EL (cell line): Measurements from ENCODE around the gene EYA2.
A peak's percentile ranks its signal among the peaks of the same experiment; 100 is the strongest.

ENCODE experiments used
- DNase-seq: peaks from one replicate; pipeline ENCODE4 v3.0.0-alpha.2; 2016

EYA2 gene

DNA sequence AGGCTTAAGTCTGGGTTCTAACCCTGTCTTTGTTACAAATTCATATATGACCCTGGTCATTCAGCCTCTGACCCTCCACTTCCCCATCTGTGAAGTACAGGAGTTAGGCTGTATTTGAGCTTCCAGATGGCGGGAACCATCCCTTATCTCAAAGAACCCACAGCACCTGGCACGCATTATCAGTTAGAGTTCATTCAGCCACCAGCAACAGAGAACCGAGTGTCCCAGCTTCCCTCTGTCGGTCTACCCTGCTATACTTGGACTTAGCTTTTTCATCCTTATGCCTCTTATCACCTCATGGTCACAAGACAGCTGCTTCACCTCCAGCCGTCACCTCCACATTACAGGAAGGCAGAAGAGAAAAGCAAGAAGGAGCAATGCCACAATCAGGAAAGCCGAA is 147.8 kb downstream of the EYA2 start:
- DNase-seq = no peak

DNA sequence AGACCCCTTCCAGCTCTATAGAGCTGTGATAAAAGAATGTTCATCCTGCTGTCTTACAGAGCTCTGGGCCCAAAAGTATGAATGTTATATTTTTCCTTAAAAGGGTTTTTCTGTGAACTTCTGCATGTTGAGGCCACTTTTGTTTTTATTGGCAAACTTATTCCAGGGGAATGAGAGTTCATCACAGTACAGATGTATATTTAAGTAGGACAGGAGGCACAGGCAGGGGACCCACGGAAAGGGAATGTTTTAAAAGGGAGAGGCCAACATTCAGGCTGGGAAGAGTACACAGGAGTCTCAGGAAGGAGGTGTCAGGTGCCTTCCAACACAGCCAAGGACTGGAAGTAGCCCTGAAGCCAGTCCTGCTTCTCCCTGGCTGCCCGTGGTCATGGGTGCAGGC is 148.4 kb downstream of the EYA2 start:
- DNase-seq = no peak

DNA sequence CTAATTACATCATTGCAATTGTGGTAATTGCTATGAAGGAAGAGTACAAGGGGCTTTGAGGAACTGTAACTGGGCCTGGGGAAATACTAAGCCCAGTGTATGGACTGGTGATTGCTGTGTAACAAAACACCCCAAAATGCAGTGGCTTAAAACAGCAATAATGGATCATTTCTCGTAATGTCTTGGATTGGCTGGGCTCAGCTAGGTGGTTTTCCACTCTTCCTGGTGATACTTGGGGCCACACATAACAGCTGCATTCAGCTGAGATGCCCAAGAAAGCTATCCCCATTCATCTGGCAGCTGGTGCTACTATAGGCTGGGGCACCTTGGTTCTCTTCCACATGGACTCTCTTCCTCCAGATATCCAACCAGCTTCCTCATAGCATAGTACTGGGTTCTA is 150.3 kb downstream of the EYA2 start:
- DNase-seq = no peak

DNA sequence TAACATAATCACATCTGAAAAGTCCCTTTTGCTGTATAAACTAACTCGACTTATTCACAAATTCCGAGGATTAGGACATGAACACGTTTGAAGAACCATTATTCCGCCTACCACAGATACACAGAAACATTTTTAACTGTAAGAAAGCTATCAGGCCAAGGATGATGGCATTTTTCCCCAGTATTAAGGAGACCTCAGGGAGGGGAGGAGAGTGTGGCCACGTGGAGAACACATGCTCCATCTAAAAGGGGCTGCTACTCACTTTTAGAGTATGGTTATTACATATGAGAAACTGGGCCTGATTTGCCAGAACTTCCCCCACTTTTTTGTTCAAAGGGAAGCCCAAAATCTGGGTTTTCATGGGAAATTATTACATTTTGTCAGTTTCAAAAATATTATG is 153.4 kb downstream of the EYA2 start:
- no peak for DNase-seq

DNA sequence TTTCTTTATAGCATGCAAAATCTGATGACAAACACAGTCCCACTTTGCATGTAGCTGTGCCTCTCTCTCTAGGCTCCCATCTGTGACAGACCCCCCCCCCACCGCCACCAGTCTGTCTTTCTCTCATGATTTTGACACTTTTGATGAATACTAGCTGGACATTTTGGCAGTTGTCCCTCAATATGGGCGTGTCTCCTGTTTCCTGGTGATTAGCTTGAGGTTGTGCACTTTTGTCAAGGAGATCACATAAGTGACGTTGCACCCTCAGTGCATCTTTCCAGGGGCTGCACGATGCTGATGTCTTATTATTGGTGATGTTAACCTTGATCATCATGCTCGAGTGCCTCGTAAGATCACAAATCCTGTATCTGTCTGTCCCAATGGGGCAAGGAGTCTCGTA is 155.1 kb downstream of the EYA2 start:
- DNase-seq = no peak

DNA sequence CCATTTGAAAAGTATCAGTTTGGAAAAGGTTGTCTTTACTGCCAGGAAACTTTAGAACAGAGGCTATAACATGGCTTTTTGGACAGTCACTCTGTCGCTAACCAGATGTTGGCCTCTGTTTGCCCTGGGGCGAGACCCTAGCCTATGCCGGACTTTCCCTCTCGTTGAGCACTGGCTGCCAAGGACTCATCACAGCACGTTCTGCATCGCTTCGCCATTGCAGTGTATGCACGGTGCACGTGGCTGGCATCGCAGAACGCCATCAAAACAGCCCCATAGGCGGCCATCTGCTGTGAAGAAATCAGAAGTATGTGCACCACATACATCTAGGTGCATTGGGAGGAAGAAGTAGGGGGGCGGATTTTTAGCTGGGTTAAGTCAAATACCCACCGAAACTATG is 156.4 kb downstream of the EYA2 start:
- DNase-seq = no peak

DNA sequence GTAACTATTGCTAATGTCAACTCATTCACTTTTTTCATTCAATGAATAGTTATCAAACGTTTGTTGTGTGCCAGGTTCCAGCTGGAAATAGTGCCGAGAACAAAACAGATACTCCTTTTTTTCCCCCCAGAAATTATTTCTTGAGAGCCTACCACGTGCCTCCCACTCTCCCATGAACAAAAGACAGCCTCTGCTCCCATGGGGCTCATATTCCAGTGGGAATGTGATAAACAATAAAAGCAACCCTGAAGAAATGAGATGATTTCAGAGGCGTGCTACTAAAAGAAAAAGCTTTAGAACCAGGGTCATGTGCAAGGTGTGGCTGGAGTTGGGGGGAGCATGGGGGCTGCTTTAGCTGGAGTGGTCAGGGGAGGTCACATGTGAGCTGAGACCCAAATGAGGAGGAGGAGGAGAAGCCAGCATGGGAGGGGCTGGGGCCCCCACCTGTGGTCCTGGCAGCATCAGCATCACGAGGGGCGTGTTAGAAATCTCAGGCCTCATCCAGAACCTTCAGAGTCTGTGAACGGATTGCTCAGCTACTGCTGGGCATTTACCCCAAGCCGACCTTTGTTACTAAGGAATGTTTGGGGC is 157.4 kb downstream of the EYA2 start:
- DNase-seq = no peak

DNA sequence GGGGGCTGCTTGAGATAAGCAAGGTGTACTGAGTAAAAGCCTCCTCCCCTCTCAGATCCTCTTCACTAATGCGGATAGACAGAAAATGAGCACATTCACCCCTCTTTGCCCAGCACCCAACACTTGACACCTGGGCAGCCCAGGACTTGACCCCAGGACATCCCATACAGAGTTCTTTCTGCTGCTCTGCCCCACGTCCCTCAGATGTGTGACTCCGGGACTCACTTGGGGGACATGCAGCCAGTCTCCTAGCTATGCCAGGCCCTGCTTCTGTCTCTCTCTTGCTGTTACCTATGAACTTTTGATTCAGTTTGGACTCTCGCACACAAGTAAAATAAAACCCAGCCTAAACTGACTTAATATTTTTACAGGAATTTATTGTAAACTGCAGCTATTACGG is 159.9 kb downstream of the EYA2 start:
- no peak for DNase-seq

DNA sequence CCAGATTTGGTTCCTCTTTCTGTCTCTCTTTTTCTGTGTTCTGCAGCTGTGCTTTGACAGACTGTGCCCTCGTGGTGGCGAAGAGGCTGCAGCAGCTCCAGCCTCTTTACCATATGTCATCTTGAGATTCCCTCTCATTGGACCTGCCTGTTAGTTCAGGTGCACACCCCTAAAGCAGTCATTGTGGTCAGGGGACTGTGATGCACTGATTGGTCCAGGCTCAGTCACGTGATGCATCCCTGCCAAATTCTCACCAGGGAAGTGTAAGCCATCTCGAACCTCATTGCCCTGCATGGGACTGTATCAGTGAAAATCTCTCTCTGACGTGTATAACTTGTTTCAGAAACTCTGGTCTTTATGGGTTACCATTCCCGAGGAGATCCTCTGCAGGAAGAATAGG is 160.3 kb downstream of the EYA2 start:
- no peak for DNase-seq

DNA sequence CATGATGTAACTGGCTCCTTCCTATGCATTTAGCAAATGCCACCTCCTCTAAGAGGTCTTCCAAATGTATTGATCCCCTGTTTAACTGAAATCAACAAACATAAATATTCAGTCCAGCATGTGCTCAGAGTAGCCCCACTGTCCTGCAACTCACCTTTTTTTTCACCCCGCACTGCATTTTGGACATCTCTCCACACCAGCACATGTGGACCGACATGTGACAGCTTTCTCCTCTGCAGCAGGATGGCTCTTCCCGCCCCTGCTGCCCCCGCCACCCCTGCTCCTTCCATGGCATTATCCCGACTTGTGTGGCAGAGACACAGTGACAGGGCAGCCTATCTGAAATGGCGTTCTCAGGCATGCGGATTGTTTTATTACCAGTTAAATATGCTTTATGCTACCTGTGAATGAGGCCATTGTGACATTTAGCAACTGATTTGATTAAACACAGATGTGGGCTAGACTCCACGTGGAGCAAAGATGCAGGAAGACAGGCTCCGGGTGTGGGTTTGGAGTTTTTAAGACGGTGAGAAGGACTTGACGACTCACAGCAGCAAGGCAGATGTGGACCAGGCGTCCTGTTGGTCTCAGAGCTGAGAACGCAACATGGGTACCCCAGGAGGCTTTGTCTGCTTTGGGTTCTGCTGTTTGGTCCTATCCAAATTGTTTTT is 161.2 kb downstream of the EYA2 start:
- no peak for DNase-seq

DNA sequence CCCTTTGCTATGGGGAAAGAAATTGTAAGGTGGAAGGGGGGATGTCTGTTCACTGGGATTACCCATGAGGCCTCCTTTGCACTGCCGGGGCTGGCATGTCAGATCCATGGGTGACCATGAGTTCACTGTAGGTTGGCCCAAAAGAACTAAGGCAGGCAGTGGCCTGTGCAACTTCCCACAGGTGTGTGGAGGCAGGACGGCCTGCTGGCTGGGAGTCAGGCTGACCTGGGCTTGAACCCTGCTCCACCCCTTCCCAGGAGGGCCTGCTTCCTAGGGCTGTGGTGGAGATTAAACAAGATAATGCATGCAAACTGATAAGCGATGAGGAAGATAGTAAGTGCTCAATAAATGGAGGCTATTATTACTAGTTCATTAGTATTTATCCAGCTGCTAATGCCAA is 163.0 kb downstream of the EYA2 start:
- no peak for DNase-seq

DNA sequence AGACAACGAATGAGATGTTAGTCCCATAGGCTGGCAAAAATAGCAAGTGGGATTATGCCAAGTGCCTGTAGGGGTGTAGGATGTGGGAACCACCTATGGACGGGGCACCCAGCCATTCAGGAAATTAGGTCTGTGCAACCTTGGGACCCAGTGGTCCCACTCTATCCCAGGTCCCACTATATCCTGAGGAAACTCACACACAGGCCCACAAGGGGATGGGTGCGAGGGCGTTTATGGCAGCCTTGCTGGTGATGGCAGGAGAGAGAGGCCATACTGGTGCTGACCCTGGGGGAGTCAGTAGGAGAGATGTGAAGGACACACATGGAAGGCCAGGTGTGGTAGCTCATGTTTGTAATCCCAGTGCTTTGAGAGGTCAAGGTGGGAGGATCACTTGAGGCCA is 163.6 kb downstream of the EYA2 start:
- no peak for DNase-seq

DNA sequence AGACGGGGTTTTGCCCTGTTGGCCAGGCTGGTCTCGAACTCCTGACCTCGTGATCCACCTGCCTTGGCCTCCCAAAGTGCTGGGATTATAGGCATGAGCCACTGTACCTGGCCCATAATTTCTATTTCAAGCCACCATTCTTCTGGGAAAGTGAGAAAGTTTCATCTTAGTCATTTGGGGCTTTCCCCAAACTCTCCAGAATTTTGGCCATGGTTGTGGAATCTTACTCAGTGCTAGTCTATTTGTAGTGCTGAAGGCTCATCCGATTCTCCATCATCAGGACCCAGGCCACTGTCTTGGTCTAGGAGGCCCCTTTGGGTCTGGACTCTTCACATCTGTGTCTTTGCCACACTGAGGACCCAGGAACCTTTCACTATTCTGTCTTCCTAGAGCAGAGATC is 164.9 kb downstream of the EYA2 start:
- no peak for DNase-seq

DNA sequence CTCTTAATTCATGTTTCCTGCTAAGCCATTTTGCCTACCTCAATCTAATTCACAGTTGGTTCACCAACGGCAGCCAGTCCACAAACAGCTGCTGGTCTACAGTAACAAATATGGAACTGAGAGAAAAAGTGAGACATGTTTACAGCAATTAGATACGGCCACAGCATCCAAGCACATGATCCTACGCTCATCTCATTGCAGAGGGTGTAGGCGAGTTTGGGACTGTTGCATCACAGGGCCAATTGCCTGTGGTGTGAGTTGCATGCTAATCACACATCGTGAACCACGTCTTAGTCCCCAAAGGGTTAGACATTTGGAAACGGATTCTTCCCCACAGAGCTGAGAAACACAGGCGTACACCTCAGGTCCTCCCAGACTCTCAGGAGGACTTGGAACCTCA is 166.9 kb downstream of the EYA2 start:
- no peak for DNase-seq

DNA sequence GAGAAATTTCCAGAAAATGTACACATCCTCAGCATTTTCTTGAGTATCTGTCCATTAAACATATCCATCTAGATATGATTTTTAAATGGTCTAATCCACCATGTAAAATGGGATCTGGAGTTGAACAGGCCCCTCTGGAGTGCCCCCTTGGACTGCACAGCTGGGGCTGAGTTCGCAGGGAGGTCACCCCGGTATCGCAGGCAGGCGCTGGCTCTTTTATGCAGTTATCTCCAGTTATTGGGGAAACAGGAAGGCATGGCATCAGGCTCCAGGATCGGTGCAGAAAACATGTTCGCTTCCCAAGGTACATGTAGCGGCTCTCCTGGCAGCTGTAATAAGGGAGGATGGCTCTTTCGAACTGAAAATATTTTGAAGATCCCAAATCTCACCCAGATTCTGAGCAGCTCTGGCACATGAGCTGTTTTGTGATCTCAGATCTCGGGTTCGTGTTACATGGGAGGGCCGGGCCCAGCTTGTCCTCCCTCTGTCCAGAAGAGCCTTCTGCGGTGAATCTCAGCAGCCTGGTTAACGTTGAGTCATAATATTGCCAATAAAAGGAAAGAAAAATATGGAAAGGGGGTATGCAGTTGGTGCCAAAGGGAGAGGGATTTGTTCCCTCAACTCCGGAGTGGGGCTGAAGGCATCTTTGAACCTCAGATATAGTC is 167.7 kb downstream of the EYA2 start:
- no peak for DNase-seq

DNA sequence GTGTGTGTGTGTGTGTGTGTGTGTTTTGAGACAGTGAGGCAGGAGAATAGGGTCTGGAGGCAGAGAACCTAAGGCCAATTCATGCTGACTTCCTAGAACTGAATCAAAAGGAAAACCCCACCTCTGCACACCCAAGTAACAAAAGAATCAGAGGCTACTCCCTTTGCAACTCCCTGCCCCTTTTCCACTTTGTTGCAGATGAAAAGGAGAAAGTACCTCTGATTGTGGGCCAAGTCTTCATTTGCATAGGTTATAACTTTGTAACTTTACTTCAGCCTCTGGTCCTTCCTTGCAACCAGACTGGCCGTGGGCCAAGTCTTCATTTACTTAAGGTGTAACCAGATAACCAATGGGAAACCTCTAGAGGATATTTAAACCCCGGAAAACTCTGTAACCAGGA is 168.8 kb downstream of the EYA2 start:
- DNase-seq = no peak

DNA sequence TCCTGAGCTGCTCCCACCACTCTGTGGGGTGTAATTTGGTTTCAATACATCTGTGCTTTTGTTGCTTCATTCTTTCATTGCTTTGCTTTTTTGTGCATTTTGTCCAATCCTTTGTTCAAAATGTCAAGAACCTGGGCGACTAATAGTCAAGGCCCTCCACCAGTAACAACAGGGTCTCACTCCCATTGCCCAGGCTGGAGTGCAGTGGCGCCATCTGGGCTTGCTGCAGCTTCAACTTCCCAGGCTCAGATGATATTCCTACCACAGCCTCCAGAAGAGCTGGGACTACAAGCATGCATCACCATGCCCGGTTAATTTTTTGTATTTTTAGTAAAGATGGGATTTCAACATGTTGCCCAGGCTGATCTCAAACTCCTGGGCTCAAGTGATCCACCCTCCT is 169.2 kb downstream of the EYA2 start:
- DNase-seq = no peak

DNA sequence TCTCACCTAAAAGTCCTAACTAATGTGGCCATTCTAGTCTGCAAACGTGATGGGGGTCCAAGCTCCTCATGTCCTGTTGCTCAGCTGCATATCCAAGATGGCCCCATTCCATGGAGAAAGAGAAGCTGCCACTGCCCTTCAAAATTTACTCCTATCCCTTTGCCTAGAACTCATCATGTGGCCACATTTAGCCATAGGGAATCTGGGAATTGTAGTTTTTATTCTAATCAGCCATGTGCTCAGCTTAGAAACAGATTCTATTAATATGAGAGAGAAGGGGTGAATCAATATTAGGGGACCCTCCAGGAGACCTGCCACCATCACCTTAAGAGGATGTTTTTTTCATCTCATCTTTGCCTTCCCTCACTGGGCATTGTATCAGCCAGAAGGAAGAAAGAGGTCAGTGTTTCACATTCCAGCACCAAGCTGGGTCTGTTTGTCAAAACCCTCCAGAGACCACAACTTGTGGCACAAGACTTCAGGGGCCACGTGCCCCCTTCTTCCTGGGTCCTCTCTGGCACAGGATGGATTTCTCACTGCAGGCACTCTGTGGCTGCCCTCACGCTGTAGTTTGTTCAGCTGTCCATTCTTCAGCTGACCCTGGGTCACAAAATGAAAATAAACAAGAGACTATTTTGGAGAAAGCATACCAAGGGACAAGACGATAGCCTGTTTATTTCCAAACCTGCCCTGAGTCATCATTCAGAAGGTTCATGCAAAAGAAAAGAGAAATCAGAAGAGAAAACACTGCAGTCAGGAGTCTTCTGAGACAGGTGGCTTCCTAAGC is 172.0 kb downstream of the EYA2 start:
- DNase-seq = peak; percentile 32

DNA sequence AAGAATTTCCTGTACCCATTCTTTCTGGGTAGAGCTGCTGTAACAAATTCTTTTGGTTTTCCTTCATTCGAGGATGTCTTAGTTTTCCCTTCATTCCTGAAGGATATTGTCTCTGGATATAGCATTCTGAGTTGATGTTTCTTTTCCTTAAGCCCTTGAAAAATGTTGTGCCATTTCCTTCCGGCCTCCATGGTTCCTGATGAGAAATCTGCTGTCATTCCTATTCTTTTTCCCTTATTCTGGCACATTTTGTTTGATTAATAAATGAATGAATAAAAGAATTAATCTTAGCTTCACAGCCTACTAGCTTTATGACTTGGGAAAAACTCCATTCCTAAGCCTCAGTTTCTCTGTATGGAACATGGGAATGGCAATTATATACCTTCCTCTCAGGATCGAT is 173.1 kb downstream of the EYA2 start:
- no peak for DNase-seq

DNA sequence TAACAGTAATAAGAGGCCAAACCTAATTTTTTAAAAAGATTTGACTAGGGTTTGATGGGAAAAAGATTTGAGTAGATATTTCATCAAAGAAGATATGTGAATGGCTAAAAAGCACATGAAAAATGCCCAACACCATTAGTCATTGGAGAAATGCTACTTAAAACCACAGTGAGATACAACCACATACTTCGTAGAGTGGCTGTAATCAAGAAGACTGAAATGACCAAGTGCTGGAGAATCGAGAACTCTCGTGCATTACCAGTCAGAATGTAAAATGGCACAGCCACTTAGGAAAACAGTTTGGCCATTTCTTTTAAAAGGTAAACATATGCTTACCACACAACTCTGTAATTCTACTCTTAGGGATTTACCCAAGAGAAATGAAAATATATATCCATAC is 175.5 kb downstream of the EYA2 start:
- DNase-seq = no peak

DNA sequence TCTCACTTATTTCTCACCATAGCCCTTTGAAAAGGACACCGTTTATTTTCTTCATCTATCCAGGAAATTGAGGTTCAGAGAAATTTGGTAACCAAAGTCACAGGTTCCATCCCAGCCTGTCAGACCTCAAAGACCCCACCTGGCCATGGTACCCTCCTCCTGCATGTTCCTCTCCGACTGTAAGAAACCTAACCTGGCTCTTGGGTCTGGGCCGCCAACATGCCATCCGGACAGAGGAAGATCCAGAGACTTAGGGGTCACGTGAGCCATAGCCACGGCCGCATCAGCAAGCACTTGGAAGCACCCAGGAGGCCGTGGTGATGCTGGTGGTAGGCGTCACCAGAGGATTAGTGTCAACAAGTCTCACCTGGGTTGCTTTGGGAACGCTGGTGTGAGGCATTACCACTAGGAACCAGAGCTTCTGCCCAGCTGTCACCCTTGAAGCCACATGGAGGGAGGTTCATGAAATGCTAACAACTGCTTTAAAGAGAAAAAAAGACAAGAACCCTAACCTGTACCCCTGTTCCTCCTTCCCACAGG is 177.1 kb downstream of the EYA2 start:
- DNase-seq = no peak

DNA sequence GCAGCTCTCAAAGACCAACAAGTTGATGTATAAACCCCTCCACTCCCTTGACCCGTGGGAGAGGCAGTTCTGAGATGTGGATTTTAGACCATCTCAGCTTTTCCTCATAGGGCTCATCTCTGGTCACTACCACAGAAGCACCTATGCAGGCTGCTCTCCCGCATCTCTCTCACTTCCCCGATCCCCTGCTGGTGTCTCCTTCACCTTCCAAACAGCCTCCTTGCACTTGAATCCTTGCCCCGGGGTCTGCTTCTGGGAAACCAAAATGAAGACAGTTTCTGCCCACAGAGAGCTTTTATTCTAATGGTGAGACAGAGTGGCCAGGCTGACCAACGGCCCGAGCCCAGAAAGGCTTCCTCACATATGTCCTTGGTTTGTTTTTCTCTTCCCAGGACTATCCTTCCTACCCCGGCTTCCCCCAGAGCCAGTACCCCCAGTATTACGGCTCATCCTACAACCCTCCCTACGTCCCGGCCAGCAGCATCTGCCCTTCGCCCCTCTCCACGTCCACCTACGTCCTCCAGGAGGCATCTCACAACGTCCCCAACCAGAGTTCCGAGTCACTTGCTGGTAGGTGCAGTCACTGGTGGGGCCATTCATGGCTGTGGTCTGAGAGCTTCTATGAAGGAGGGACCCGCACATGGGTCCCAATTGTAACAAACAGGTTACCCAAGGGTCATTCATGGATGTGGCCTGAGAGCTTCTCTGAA is 179.3 kb downstream of the EYA2 start:
- no peak for DNase-seq

DNA sequence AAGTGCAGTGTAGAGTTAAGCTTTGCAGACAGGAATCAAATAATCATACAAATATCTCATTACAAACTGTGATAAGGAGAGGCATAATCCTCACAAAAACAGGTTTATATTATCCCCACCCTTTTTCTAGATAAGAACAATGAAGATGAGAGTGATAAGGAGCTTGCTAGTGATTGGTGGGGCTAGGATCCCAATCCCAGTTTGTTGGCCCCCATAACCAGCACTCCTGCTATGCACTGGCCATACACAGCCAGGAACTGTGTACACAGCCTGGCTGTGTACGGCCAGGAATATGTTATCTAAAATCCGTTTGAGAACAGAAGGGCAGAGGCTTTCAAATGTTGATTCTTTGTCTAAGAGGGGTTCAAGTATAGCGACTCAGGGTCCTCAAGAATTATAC is 180.6 kb downstream of the EYA2 start:
- DNase-seq = no peak
